Peyer's patch (tissue), 4 donors: ENCODE data around the gene PAQR6.

Experiments used
- CTCF ChIP-seq, 6 experiments: fragments of 450-650 bp in 4 of 6; fragments of 200-600 bp in 2 of 6; sonication (generic) in 1 of 6; IDR thresholded peaks; one replicate each; pipeline ENCODE4 v1.5.1; 2017 to 2019; ENCODE audit warnings: antibody characterized with exemption in 6 of 6, mild to moderate bottlenecking in 3 of 6, moderate library complexity in 1 of 6
- POLR2A ChIP-seq, 2 donors: fragments of 450-650 bp; IDR thresholded peaks; one replicate each; pipeline ENCODE4 v1.5.1; 2017; ENCODE audit warnings: antibody characterized with exemption in 2 of 2, mild to moderate bottlenecking in 2 of 2, moderate library complexity in 2 of 2

GRCh38 chr1:156228501-156228900 lies 19.4 kb downstream of the PAQR6 start:
- TF ChIP-seq CTCF (IDR thresholded peaks at IDR 0.05) (no peak), POLR2A (IDR thresholded peaks at IDR 0.05) (no peak)
